IMR-90 (cell line): ENCODE data around the gene ORM1. TPM values are rescaled to one million over a fixed set of nuclear protein-coding genes. Genes with fewer than 3 reads are reported as not detected.

ENCODE experiments used
- ATAC-seq: fragments of 200-7000 bp; cut with Tn5 transposase; 2 replicates; pipeline ENCODE4 v1.9.1; 2020; ENCODE audit warnings: low read depth, mild to moderate bottlenecking, moderate library complexity
- BruUV-seq: library from RNA; stranded (reverse); fragments of 400-500 nt; replicated peaks from 2 replicates; lab custom pipeline; 2021; lab: Mats Ljungman, UMichigan
- CTCF ChIA-PET: fragments of 300-600 bp; formaldehyde crosslinking; extraction: SDS; loops from one replicate; lab custom pipeline; 2021; ENCODE audit warnings: antibody characterized with exemption; lab: Yijun Ruan, JAX
- POLR2A ChIA-PET: fragments of 300-600 bp; sonication (Branson Sonifier 250); formaldehyde crosslinking; loops from one replicate; lab custom pipeline; 2022; ENCODE audit warnings: antibody characterized with exemption; ENCODE audit not compliant: unreplicated experiment; lab: Charles Lee
- DNase-seq: peaks from one replicate; pipeline ENCODE4 v3.0.0; 2013
- H2AFZ ChIP-seq: replicated peaks from 2 replicates; pipeline ENCODE3; 2013; ENCODE audit warnings: low read length, mild to moderate bottlenecking; ENCODE audit not compliant: poor library complexity
- H2AK5ac ChIP-seq: 2 replicates; pipeline ENCODE4 v1.6.1; 2013; ENCODE audit warnings: low read depth, low read length, inconsistent platforms
- H2AK9ac ChIP-seq: replicated peaks from 2 replicates; pipeline ENCODE3; 2013; ENCODE audit warnings: mild to moderate bottlenecking, low read depth, low read length, moderate library complexity; ENCODE audit not compliant: poor library complexity
- H2BK120ac ChIP-seq: 2 replicates; pipeline ENCODE4 v1.6.1; 2013; ENCODE audit warnings: low read depth, low read length, inconsistent platforms
- H2BK15ac ChIP-seq: 3 replicates; pipeline ENCODE4 v1.6.1; 2013; ENCODE audit warnings: low read depth, low read length, inconsistent platforms
- H2BK20ac ChIP-seq: 2 replicates; pipeline ENCODE4 v1.6.1; 2013; ENCODE audit warnings: low read depth, mild to moderate bottlenecking, inconsistent platforms, low read length, moderate library complexity
- H2BK5ac ChIP-seq: 2 replicates; pipeline ENCODE4 v1.6.1; 2013; ENCODE audit warnings: mild to moderate bottlenecking, low read depth, low read length, inconsistent platforms; ENCODE audit not compliant: poor library complexity, severe bottlenecking
- H3K14ac ChIP-seq: replicated peaks from 2 replicates; pipeline ENCODE4 v1.6.1; 2013; ENCODE audit warnings: low read depth, low read length, inconsistent platforms
- H3K18ac ChIP-seq: 2 replicates; pipeline ENCODE4 v1.6.1; 2013; ENCODE audit warnings: low read depth, low read length, control low read depth
- H3K23ac ChIP-seq: 2 replicates; pipeline ENCODE4 v1.6.1; 2013; ENCODE audit warnings: low read depth, low read length, inconsistent platforms
- H3K27ac ChIP-seq: 2 replicates; pipeline ENCODE4 v1.5.1; 2013; ENCODE audit warnings: mild to moderate bottlenecking, control low read depth, low read length; ENCODE audit not compliant: insufficient read depth
- H3K27me3 ChIP-seq: 2 replicates; pipeline ENCODE4 v1.6.1; 2013; ENCODE audit warnings: low read length; ENCODE audit not compliant: control insufficient read depth, insufficient read depth
- H3K36me3 ChIP-seq: 2 replicates; pipeline ENCODE4 v1.6.1; 2013; ENCODE audit warnings: low read length, mixed read lengths; ENCODE audit not compliant: control insufficient read depth, insufficient read depth
- H3K4ac ChIP-seq: 2 replicates; pipeline ENCODE4 v1.6.1; 2013; ENCODE audit warnings: low read depth, low read length, inconsistent platforms
- H3K4me1 ChIP-seq: 2 replicates; pipeline ENCODE4 v1.6.1; 2013; ENCODE audit warnings: low read length, mixed read lengths; ENCODE audit not compliant: control insufficient read depth, insufficient read depth
- H3K4me2 ChIP-seq: 2 replicates; pipeline ENCODE4 v1.6.1; 2013; ENCODE audit warnings: low read depth, mild to moderate bottlenecking, control low read depth, low read length, moderate library complexity
- H3K4me3 ChIP-seq: 2 replicates; pipeline ENCODE4 v1.5.1; 2013; ENCODE audit warnings: low read depth, mild to moderate bottlenecking, control low read depth, low read length, moderate library complexity; ENCODE audit not compliant: insufficient read depth
- H3K56ac ChIP-seq: 2 replicates; pipeline ENCODE4 v1.6.1; 2013; ENCODE audit warnings: low read length, inconsistent platforms; ENCODE audit not compliant: insufficient read depth; ENCODE audit errors: extremely low read depth
- H3K79me1 ChIP-seq, 2 experiments: 2 replicates each; pipeline ENCODE4 v1.6.1; 2013; ENCODE audit warnings: low read length in 2 of 2, inconsistent platforms in 1 of 2, low read depth in 1 of 2
- H3K9ac ChIP-seq: 2 replicates; pipeline ENCODE4 v1.6.1; 2013; ENCODE audit warnings: low read depth, low read length, control low read depth
- H3K9me1 ChIP-seq: 2 replicates; pipeline ENCODE4 v1.6.1; 2013; ENCODE audit warnings: low read length, inconsistent platforms; ENCODE audit not compliant: insufficient read depth
- H3K9me3 ChIP-seq: 2 replicates; pipeline ENCODE4 v1.6.1; 2013; ENCODE audit warnings: low read length; ENCODE audit not compliant: control insufficient read depth, insufficient read depth
- H4K20me1 ChIP-seq: 2 replicates; pipeline ENCODE4 v1.6.1; 2013; ENCODE audit warnings: low read length, inconsistent platforms; ENCODE audit not compliant: insufficient read depth
- H4K5ac ChIP-seq: 2 replicates; pipeline ENCODE4 v1.6.1; 2013; ENCODE audit warnings: mild to moderate bottlenecking, low read depth, low read length, control low read depth
- H4K8ac ChIP-seq, 2 experiments: 2 replicates each; pipeline ENCODE4 v1.6.1; 2013; ENCODE audit warnings: low read depth in 2 of 2, low read length in 2 of 2, control low read depth in 1 of 2, inconsistent platforms in 1 of 2
- H4K91ac ChIP-seq: 2 replicates; pipeline ENCODE4 v1.6.1; 2013; ENCODE audit warnings: low read depth, low read length, inconsistent platforms; ENCODE audit not compliant: insufficient read depth
- BHLHE40 ChIP-seq: fragments of 150-350 bp; IDR thresholded peaks from 2 replicates; pipeline ENCODE4 v1.6.1; 2016; ENCODE audit warnings: mild to moderate bottlenecking, low read depth, low read length
- CEBPB ChIP-seq: IDR thresholded peaks from 2 replicates; pipeline ENCODE4 v1.6.1; 2012; ENCODE audit warnings: low read depth, low read length, improper control_type of control experiment
- CHD1 ChIP-seq: IDR thresholded peaks from 2 replicates; pipeline ENCODE4 v1.6.1; 2012; ENCODE audit warnings: low read depth, low read length, improper control_type of control experiment
- FOS ChIP-seq: fragments of 150-350 bp; IDR thresholded peaks from 2 replicates; pipeline ENCODE4 v1.6.1; 2016; ENCODE audit warnings: low read depth, low read length
- MAFK ChIP-seq: IDR thresholded peaks from 2 replicates; pipeline ENCODE4 v1.6.1; 2012; ENCODE audit warnings: low read depth, low read length, improper control_type of control experiment
- MAZ ChIP-seq: IDR thresholded peaks from 2 replicates; pipeline ENCODE4 v1.6.1; 2012; ENCODE audit warnings: low read depth, mild to moderate bottlenecking, low read length, improper control_type of control experiment, moderate library complexity, borderline replicate concordance
- MXI1 ChIP-seq: IDR thresholded peaks from 2 replicates; pipeline ENCODE4 v1.6.1; 2012; ENCODE audit warnings: low read depth, mild to moderate bottlenecking, low read length, moderate library complexity, borderline replicate concordance
- NFE2L2 ChIP-seq: fragments of 150-350 bp; IDR thresholded peaks from 2 replicates; pipeline ENCODE4 v1.6.1; 2016; ENCODE audit warnings: low read depth, mild to moderate bottlenecking, low read length
- POLR2A ChIP-seq: IDR thresholded peaks from 2 replicates; pipeline ENCODE4 v1.6.1; 2012; ENCODE audit warnings: mild to moderate bottlenecking, low read depth, low read length
- RAD21 ChIP-seq: IDR thresholded peaks from 2 replicates; pipeline ENCODE4 v1.6.1; 2012; ENCODE audit warnings: low read length, improper control_type of control experiment
- RCOR1 ChIP-seq: IDR thresholded peaks from 2 replicates; pipeline ENCODE4 v1.6.1; 2012; ENCODE audit warnings: mild to moderate bottlenecking, low read length, improper control_type of control experiment; ENCODE audit not compliant: insufficient replicate concordance
- RFX5 ChIP-seq: IDR thresholded peaks from 2 replicates; pipeline ENCODE4 v1.8.0; 2012; ENCODE audit warnings: low read depth, mild to moderate bottlenecking, low read length, moderate library complexity
- SMC3 ChIP-seq: fragments of 150-350 bp; IDR thresholded peaks from 2 replicates; pipeline ENCODE4 v1.6.1; 2016; ENCODE audit warnings: low read depth, mild to moderate bottlenecking, antibody characterized with exemption, low read length, moderate library complexity
- WGBS, 2 experiments: methylation state at CpG; one replicate each; pipeline versions ENCODE4 v1.1.5 to v1.1.7; 2013; ENCODE audit warnings: missing lambda C conversion rate in 2 of 2; ENCODE audit not compliant: insufficient read length in 1 of 2; ENCODE audit errors: extremely low coverage in 2 of 2; 5-methylcytosine and 5-hydroxymethylcytosine counted together
- dilution Hi-C: fragments of 300-500 bp; cut with HindIII; formaldehyde crosslinking; loops from one replicate; pipeline ENCODE4 v1.14.3; 2018; ENCODE audit warnings: low sequenced_read_pairs; ENCODE audit not compliant: unreplicated experiment
- in situ Hi-C: fragments of 300-500 bp; cut with MboI; formaldehyde crosslinking; loops from 3 replicates; pipeline ENCODE4 v1.14.3; 2019; ENCODE audit warnings: low sequenced_read_pairs, inconsistent platforms, mixed read lengths
- intact Hi-C: fragments of 100-400 bp; cut with micrococcal nuclease; formaldehyde crosslinking; loops from 2 replicates; pipeline ENCODE4 v1.10.0; 2022
- polyA plus RNA-seq, 3 experiments: library from polyadenylated mRNA; depleted of rRNA; stranded (reverse); fragments of >200 nt; gene quantifications; 2 replicates each; pipeline ENCODE4 v1.2.3, GENCODE V29; 2012; ENCODE audit warnings: low replicate concordance in 1 of 3
- total RNA-seq: library from RNA; depleted of rRNA; stranded (reverse); fragments of >200 nt; gene quantifications from 2 replicates; pipeline ENCODE4 v1.2.3, GENCODE V29; 2012
- TF ChIP-seq, protein P1 (sequence below): conservative IDR thresholded peaks from 2 replicates; pipeline ENCODE4 v1.5.1; 2012; ENCODE audit warnings: mild to moderate bottlenecking, low read depth, low read length, improper control_type of control experiment
- TF ChIP-seq, protein P2 (sequence below): fragments of 150-350 bp; IDR thresholded peaks from 2 replicates; pipeline ENCODE4 v1.6.1; 2016; ENCODE audit warnings: low read depth, mild to moderate bottlenecking, low read length, moderate library complexity, borderline replicate concordance
- TF ChIP-seq, protein P3 (sequence below): fragments of 150-350 bp; IDR thresholded peaks from 2 replicates; pipeline ENCODE4 v1.6.1; 2017; ENCODE audit warnings: mild to moderate bottlenecking, antibody characterized with exemption, low read length, low read depth

Gene ORM1
- total and polyA plus RNA-seq, 2 of the 4 experiments (the other 2 are of a cell fraction): 0.18 TPM; not detected in 1

GRCh38 chr9:114303571-114303970 is 19.3 kb upstream of the ORM1 start:
- TF ChIP-seq, protein P1, sequence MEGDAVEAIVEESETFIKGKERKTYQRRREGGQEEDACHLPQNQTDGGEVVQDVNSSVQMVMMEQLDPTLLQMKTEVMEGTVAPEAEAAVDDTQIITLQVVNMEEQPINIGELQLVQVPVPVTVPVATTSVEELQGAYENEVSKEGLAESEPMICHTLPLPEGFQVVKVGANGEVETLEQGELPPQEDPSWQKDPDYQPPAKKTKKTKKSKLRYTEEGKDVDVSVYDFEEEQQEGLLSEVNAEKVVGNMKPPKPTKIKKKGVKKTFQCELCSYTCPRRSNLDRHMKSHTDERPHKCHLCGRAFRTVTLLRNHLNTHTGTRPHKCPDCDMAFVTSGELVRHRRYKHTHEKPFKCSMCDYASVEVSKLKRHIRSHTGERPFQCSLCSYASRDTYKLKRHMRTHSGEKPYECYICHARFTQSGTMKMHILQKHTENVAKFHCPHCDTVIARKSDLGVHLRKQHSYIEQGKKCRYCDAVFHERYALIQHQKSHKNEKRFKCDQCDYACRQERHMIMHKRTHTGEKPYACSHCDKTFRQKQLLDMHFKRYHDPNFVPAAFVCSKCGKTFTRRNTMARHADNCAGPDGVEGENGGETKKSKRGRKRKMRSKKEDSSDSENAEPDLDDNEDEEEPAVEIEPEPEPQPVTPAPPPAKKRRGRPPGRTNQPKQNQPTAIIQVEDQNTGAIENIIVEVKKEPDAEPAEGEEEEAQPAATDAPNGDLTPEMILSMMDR: no peak
- TF ChIP-seq, protein P2, sequence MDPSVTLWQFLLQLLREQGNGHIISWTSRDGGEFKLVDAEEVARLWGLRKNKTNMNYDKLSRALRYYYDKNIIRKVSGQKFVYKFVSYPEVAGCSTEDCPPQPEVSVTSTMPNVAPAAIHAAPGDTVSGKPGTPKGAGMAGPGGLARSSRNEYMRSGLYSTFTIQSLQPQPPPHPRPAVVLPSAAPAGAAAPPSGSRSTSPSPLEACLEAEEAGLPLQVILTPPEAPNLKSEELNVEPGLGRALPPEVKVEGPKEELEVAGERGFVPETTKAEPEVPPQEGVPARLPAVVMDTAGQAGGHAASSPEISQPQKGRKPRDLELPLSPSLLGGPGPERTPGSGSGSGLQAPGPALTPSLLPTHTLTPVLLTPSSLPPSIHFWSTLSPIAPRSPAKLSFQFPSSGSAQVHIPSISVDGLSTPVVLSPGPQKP: no peak
- TF ChIP-seq POLR2A (no peak), CHD1 (no peak), RFX5 (no peak), MAFK (no peak), BHLHE40 (no peak), NFE2L2 (no peak), RCOR1 (no peak), RAD21 (no peak), SMC3 (no peak), MXI1 (no peak), MAZ (no peak), FOS (no peak), CEBPB (no peak)
- TF ChIP-seq, protein P3, sequence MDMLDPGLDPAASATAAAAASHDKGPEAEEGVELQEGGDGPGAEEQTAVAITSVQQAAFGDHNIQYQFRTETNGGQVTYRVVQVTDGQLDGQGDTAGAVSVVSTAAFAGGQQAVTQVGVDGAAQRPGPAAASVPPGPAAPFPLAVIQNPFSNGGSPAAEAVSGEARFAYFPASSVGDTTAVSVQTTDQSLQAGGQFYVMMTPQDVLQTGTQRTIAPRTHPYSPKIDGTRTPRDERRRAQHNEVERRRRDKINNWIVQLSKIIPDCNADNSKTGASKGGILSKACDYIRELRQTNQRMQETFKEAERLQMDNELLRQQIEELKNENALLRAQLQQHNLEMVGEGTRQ: no peak
- no peaks in the 10 kb centered on the region for H3K27me3 ChIP-seq
- CTCF ChIA-PET: interaction anchor here (1.3 kb wide), 1 partner anchor 13 kb away, joined by 8 read pairs; no protein-coding TSS in a partner anchor
- POLR2A ChIA-PET: no interaction called here
- no peak overlapping the region for H3K23ac ChIP-seq
- DNase-seq (no peak), ATAC-seq (no peak)
- H2AFZ ChIP-seq: no peak overlapping the region
- H4K91ac ChIP-seq: no peak overlapping the region
- H3K9ac ChIP-seq: no peak overlapping the region
- no peaks in the 10 kb centered on the region for H3K9me1 ChIP-seq
- in situ Hi-C loops: no loop called here
- no peak overlapping the region for H4K5ac ChIP-seq
- no peak overlapping the region for H2AK9ac ChIP-seq
- no peak overlapping the region for H2AK5ac ChIP-seq
- no peak overlapping the region for H4K8ac ChIP-seq
- no TSS peak for BruUV-seq
- H4K20me1 ChIP-seq: no peaks in the 10 kb centered on the region
- H3K9me3 ChIP-seq: no peaks in the 10 kb centered on the region
- dilution Hi-C loops: no loop called here
- H2BK120ac ChIP-seq: no peak overlapping the region
- no peak overlapping the region for H3K4me3 ChIP-seq
- H2BK5ac ChIP-seq: no peak overlapping the region
- no peak overlapping the region for H3K4ac ChIP-seq
- peaks cover 25% of the 10 kb centered on the region for H3K36me3 ChIP-seq
- no peak overlapping the region for H2BK20ac ChIP-seq
- no peak overlapping the region for H3K14ac ChIP-seq
- WGBS, 2 experiments: no CpG with 5 or more reads among the region's 5 CpGs
- H3K4me1 ChIP-seq: peaks cover 3% of the 10 kb centered on the region; the same call in 1 of the 2 replicates
- H3K56ac ChIP-seq: no peak overlapping the region
- no peaks in the 10 kb centered on the region for H3K79me1 ChIP-seq
- H3K4me2 ChIP-seq: no peak overlapping the region
- H2BK15ac ChIP-seq: no peak overlapping the region
- no peak overlapping the region for H3K27ac ChIP-seq
- intact Hi-C loops: no loop called here
- no peak overlapping the region for H3K18ac ChIP-seq
